Right atrium auricular region (tissue), 2 donors: ENCODE results near the gene APOBEC3H. TPM values are rescaled to one million over a fixed set of nuclear protein-coding genes. Genes with fewer than 3 reads are reported as not detected.
A peak's percentile ranks its signal among the peaks of the same experiment; 100 is the strongest.

Source experiments
- DNase-seq: peaks from one replicate; pipeline ENCODE4 v3.0.0-alpha.2; 2019; ENCODE audit warnings: low spot score
- H3K27ac ChIP-seq, 2 donors: fragments of 200-600 bp; sonication (generic); 1 replicate in 1 of 2; 2 replicates in 1 of 2; pipeline ENCODE4 v1.5.1; 2016 to 2019
- H3K27me3 ChIP-seq, 2 donors: fragments of 200-600 bp; sonication (generic); one replicate each; pipeline versions ENCODE4 v1.5.1 to v1.6.0; 2017 to 2019
- H3K36me3 ChIP-seq: fragments of 200-600 bp; sonication (generic); one replicate; pipeline ENCODE4 v1.5.1; 2016
- H3K4me1 ChIP-seq, 2 donors: fragments of 200-600 bp; sonication (generic); one replicate each; pipeline versions ENCODE4 v1.5.1 to v1.6.0; 2017 to 2019
- H3K4me3 ChIP-seq, 2 donors: fragments of 200-600 bp; sonication (generic); 1 replicate in 1 of 2; 2 replicates in 1 of 2; pipeline ENCODE4 v1.5.1; 2017 to 2019; ENCODE audit warnings: mild to moderate bottlenecking in 1 of 2, moderate library complexity in 1 of 2
- H3K9me3 ChIP-seq, 2 donors: fragments of 200-600 bp; sonication (generic); one replicate each; pipeline ENCODE4 v1.5.1; 2019
- total RNA-seq, 2 donors: library from RNA; depleted of rRNA; stranded (reverse); fragments of >200 nt; gene quantifications; one replicate each; pipeline ENCODE4 v1.1.0, GENCODE V29; 2016
- TF ChIP-seq, protein P1 (sequence below), 2 donors: fragments of 200-600 bp; sonication (generic); IDR thresholded peaks; one replicate each; pipeline ENCODE4 v1.5.1; 2019; ENCODE audit warnings: antibody characterized with exemption in 2 of 2

APOBEC3H gene
- total RNA-seq, 2 donors from 2014 or later = 1.3 TPM; not detected in 1

DNA sequence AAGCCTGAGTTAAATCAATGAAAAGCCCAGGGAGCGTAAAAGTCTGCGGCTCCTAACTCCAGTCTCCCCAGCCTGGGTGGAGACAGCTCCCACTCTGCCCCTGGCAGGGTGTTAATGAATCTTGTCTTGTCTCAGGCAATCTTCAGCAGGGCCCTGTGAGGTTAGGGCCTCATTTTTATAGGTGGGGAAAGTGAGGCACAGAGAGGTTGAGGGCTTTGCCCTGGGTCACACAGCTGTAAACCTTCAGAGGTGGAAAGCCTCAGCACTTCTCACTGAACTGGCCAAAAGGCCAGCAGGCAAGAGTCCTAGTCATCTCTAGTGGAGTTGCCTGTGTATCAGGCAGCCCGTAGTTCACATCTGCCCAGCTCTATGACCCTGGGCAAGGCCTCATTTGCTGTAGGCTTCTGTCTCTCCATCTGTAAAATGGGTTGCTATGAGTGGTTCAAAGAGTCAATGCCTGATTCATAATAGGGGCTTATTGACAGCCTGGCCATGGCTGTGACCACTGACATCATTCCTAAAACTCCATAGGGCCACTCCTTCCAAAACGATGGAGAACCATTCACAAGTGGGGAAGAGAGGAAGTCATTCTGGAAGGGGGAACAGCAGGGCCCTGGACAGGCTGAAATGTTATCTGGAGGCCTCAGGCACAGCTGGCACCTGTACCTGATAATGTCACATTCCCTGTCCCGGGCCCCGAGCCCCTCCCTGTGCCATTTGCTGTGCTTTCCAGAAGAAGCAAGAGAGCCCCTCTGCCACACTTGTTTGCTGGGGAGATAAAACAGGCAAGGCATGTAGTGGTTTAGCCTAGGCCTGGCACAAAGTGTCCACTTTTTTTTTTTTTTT lies 49.4 kb downstream of the APOBEC3H start:
- Histone ChIP-seq H3K9me3 (no peaks in the 10 kb centered on the region), H3K27ac (peak overlapping the region; percentile 97), H3K4me3 (peak overlapping the region; percentile 78 to 88), H3K36me3 (no peaks in the 10 kb centered on the region), H3K4me1 (peaks cover 0 to 80% of the 10 kb centered on the region in 2 donors), H3K27me3 (no peaks in the 10 kb centered on the region)
- no peak for DNase-seq
- TF ChIP-seq, protein P1, sequence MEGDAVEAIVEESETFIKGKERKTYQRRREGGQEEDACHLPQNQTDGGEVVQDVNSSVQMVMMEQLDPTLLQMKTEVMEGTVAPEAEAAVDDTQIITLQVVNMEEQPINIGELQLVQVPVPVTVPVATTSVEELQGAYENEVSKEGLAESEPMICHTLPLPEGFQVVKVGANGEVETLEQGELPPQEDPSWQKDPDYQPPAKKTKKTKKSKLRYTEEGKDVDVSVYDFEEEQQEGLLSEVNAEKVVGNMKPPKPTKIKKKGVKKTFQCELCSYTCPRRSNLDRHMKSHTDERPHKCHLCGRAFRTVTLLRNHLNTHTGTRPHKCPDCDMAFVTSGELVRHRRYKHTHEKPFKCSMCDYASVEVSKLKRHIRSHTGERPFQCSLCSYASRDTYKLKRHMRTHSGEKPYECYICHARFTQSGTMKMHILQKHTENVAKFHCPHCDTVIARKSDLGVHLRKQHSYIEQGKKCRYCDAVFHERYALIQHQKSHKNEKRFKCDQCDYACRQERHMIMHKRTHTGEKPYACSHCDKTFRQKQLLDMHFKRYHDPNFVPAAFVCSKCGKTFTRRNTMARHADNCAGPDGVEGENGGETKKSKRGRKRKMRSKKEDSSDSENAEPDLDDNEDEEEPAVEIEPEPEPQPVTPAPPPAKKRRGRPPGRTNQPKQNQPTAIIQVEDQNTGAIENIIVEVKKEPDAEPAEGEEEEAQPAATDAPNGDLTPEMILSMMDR (IDR thresholded peaks at IDR 0.05) = no peak

DNA sequence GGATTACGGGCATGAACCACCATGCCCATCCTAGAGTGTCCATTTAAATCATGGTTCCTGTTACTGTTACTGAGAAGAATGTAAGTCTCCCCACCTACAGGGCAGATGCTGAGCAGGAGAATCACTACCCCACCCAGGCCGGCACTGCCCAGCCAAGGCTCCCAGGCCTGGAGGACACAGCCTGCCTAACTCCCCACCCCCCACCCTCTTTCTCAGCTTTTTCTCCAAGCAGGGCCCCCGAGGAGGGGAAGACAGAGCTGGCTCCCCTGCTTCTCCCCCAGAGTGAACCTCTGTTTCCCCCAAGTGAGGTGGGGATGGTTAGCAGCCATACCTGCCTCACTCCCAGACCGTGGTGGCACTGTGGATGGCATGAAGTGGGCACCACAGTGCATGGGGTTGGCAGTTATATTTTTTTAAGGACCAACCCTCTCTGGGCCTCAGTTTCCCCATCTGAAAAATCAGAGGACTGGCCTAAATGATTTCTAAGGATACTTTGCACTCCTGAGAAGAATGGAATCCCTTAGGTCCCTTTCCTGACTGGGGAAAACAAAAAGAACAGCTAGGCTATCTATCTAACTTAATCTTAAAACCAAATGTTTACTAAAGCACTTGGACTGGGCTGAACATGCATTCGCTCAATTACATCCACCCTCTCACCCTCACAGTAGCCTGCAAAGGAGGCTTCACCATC lies 50.4 kb downstream of the APOBEC3H start:
- peaks cover 0 to 81% of the 10 kb centered on the region in 2 donors for H3K4me1 ChIP-seq
- H3K4me3 ChIP-seq = no peak overlapping the region
- H3K9me3 ChIP-seq = no peaks in the 10 kb centered on the region
- H3K36me3 ChIP-seq = no peaks in the 10 kb centered on the region
- DNase-seq = no peak
- H3K27me3 ChIP-seq = no peaks in the 10 kb centered on the region
- peak overlapping the region; percentile 97 to 98 for H3K27ac ChIP-seq
- TF ChIP-seq, protein P1 (IDR thresholded peaks at IDR 0.05) = no peak

DNA sequence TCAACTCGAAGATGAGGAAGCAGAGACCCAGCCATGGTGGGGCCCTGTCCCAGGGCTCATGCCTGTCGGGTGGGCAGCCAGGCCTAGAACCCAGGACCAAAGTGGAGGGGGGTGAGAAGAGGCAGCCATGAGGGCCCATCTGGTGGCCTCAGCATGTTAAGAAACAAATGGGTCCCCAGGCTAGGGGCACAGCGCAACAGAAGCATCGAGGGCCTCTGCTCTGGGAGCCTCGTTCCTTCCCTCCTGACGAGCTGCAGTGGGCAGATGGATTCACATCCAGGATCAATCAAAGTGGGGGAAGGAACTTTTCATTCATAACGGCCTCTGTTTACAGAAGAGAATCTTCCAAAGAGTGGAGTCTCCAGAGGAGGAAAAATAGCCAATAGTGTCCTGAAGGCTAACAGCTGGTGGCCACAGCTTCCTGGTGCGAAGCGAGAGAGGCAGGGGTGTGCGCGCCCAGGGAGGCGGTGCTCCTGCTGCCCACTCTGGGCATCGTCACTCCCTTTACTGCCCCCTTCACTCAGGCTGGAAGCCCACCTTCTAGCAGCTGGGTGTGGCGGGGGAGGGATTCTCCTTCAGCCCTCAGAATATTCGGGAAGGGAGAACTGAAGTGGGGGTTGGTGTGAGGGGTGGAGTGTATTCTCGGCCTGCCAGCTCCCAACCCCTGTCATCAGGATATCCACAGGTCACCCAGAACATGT lies 51.1 kb downstream of the APOBEC3H start:
- TF ChIP-seq, protein P1 (IDR thresholded peaks at IDR 0.05) = no peak
- Histone ChIP-seq H3K4me3 (no peak overlapping the region), H3K27me3 (no peaks in the 10 kb centered on the region), H3K4me1 (peaks cover 0 to 85% of the 10 kb centered on the region in 2 donors), H3K36me3 (no peaks in the 10 kb centered on the region), H3K27ac (peak overlapping the region; percentile 97 to 98), H3K9me3 (no peaks in the 10 kb centered on the region)
- no peak for DNase-seq

DNA sequence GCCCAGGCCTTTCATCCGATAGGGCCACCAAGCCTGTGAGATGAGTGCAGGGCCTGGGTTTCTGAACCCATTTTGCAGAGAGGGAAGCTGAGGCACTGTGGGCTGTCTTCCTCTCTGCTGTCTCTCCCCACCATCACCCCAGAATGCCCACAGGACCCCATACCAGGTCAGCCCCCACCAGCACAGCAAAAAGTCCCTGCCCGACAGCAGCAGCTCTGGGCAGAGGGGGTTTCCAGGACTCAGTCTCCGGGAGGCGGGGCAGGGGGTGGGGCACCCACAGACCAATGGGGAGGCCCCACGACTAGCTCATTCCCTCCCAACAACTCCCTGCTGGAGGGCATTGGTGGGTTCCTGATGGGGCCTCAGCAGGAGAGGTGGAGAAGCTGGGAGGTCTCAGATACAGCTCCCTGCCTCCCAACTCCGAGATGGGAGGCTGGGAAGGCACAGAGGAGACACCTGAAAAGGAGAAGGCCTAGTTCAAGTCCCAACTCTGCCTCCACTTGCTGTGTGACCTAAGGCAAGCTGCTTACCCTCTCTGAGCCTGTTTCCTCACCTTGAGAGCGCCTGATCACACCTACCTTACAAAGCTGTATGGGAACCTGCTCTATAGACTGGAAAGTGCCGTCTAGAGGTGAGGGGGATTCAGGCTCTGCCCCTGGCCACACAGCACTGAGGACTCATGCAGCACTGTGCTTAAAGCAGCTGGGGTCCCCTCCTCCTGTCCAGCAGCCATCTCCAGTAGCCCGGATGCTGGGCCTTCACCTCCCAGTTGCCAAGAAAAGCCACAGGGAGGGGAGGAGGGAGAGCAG lies 51.9 kb downstream of the APOBEC3H start:
- H3K9me3 ChIP-seq = no peaks in the 10 kb centered on the region
- no peaks in the 10 kb centered on the region for H3K27me3 ChIP-seq
- TF ChIP-seq, protein P1 (IDR thresholded peaks at IDR 0.05) = no peak
- no peak for DNase-seq
- no peaks in the 10 kb centered on the region for H3K36me3 ChIP-seq
- H3K4me3 ChIP-seq = no peak overlapping the region
- H3K4me1 ChIP-seq = peaks cover 0 to 84% of the 10 kb centered on the region in 2 donors
- H3K27ac ChIP-seq = peak overlapping the region; percentile 97 to 98
